Stimulated activated CD4-positive, alpha-beta T cell treated with anti-CD3 and anti-CD28 coated beads, TNF-alpha, amount 100 ng/mL, for 4 hours (primary cell): ENCODE measurements around the gene MPDZ.
"Not testable (repeated sequence)": the region's sequence is repeated elsewhere in the genome, so short reads cannot be mapped to it uniquely, and the experiment has no call there.

ENCODE experiments used
- DNase-seq, 3 experiments: peaks; one replicate each; pipeline ENCODE4 v3.0.0-alpha.2; 2020; ENCODE audit warnings: low read depth in 3 of 3

MPDZ gene

DNA sequence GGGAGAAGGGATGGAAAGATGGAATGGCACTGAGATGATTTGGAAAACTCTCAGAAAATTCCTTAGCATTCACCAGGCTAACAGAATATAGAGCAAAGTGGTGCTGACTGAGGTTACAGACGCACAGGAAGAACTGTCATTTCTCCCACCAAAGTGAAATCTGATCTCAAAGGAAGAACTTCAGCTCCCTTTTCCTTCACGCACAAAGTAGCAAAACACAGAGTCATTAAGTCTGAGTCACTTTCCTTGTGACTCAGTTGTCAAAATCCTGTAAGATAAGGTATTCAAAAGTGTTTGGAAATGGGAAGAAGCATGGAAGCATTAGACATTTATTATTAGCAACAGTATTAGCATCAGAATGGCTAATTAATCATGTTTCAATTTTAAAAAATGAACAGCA is 11.7 kb downstream of the MPDZ start:
- no peak for DNase-seq

- DNase-seq = no peak
These were observed 13.3 kb downstream of the MPDZ start for GRCh38 chr9:13266167-13266566.

GRCh38 chr9:13264788-13265187 is 14.7 kb downstream of the MPDZ start:
- DNase-seq = no peak

DNA sequence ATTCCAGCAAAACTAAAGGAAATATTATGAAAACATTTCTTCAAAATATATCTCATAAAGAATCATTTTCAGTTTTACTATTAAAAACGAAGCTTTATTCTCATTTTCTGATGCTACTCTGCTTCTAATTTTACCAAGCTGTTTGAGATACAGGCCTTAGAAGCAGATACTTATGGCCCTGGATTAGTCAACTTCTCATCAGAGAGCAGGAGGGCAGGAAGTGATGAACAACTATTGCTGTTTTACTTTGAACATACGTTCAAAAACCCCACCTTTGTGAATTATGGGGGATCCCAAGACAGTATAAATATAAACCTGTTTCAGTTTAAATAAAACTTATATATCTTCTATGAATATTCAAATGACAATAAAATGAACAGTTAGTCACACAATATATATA is 16.0 kb downstream of the MPDZ start:
- DNase-seq = no peak

DNA sequence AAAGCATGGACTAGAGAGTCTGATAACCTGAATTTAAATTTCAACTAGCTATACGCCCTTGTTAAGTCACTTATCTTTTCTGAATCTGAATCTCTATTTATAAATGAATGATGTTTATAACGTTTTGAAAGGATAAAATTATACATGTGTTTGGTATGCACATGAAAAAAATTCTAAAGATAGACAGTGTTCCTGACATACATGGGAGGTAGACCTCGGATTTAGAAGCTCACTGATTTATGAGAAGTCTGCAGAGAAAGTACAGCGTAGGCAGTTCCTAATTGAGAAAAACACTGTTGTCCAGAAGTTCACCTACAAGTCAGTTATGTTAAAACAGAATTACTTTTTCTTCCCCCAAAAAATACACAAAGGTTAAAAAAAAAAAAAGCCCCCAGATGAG is 26.6 kb downstream of the MPDZ start:
- no peak for DNase-seq

DNA sequence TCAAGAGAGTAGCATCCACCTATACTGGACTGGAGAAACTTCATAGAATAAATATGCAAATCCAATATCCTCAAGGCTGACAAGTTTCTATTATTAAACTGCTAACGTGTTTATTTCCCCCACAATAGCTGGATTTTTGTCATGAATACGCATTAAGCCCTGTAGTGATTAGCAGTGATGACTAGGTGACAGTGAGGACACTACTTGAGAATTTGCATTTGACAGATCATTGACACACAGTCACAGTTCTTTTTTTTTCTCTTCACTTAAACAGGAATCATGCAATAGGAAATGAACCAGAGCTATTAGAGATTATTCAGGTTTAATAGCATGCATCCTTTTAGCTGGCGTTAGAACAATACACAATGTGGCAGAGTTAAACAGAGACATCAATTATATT is 35.3 kb downstream of the MPDZ start:
- no peak for DNase-seq

GRCh38 chr9:13241283-13241682 is 38.2 kb downstream of the MPDZ start:
- no peak for DNase-seq

DNA sequence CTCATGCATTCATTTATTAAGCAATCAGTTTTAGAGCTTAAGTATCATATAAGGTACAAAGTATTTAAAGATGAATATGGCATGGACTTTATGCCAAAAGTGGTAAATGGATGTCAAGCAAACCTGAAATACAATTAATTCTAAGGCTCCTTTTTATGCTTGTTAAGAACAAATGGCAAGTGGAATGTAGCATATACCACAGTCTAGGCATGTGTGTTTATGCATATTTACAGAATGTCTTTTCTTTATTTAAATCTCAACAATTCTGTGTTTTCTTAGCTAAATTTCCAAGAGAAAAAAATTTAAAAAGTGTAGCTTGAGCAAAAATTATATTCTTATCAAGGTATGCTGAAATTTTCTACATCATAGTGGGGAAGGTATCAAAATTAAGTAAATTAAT is 39.8 kb downstream of the MPDZ start:
- no peak for DNase-seq

GRCh38 chr9:13239208-13239607 is 40.3 kb downstream of the MPDZ start:
- no peak for DNase-seq

GRCh38 chr9:13234932-13235331 is 44.6 kb downstream of the MPDZ start:
- DNase-seq = no peak

DNA sequence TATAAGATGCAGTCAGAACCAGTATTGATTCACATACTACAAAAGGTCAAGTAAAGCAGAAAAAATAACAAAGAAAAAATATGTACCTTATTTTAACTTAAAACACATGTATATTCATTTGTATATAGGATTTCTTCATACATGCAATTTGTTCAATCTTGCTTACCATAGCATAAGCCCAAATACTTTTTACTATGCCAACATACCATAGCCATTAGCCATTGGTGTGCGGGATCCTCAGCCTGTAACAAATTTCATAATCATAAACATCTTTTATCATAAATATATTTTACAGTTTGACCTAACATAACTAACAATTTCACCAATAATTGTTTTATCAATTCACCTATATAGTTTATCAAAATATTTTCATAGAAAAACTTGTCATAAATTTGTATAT is 51.1 kb downstream of the MPDZ start:
- DNase-seq = no peak

- no peak for DNase-seq
These were observed 55.1 kb downstream of the MPDZ start for GRCh38 chr9:13224366-13224765.

DNA sequence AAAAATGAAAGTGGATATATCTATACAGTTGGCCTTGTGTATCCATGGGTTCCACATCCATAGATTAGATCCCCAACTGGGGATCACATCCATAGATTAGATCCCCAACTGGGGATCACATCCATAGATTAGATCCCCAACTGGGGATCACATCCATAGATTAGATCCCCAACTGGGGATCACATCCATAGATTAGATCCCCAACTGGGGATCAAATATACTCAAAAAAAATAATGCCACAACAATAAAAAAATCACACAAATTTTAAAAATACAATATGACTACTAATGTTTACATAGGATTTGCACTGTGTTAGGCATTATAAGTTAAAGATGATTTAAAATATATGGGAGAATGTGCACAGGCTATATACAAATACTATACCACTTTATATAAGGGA is 56.8 kb downstream of the MPDZ start:
- DNase-seq = not testable (repeated sequence)

DNA sequence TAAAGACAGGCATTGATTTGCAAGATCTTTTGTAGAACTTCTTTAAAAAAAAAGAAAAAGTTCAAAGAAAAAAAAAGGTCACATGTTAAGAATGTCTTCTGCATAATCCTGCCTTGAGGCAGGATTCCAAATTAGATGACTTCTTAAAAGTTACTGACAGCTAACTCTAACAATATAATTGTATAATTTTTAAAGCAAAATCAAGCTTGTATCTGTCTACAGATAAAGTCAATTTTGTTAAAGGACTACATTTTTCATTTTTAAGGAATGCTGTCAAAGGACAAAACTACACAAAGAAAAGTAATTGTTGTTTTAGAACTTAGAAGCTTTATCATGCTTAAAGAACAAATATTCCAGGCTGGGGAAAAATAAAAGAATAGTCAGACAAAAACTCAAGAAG is 57.8 kb downstream of the MPDZ start:
- DNase-seq = no peak

DNA sequence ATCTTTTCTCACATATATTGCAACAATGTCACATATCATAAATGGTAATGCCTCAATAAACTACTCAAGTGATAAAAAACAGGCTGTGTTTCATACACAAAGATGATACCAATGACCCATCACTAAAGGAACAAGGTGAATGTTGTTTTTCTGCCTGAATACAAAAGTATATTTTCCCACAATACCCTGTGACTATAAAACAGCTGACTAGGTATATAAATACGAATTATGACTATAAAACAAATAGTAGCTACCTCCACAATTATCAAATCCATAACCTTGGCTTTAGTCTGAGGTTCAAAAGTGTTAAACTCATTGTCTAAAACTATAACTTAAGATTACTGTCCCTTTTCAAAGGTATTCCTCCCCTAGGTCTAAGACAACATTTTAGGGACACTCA is 58.7 kb downstream of the MPDZ start:
- no peak for DNase-seq

DNA sequence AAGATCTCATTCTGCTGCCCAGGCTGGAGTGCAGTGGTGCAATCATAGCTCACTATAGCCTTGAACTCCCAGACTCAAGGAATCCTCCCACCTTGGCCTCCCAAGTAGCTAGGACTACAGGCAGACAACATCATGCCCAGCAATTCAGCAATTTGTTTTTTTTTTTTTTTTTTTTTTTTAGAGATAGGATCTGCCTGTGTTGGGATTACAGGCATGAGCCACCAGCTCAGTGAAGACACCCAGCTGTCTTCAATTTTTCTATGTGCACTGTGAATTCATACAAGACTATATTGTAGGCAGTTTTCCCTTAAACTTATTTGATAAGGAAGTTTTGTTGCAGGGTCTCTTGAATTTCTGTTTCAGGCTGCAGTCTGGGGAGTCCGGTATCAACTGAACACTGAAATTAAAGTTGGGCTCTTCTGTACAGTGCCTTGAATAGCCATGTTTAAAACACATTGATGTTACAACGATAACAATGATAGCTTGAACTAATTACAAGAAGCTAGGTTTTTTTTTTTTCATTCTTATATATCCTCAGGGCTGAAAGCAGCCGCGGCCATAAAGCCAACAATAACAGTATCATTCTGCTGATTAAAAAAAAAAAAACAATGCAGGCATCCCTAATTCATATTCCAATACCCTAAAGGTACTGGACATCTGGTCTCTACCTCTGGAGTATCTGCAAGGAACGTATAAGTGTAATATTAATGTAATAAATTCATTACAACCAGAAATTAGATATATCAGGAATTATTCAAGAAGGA is 63.5 kb downstream of the MPDZ start:
- DNase-seq = no peak

GRCh38 chr9:13213998-13214397 is 65.5 kb downstream of the MPDZ start:
- no peak for DNase-seq

DNA sequence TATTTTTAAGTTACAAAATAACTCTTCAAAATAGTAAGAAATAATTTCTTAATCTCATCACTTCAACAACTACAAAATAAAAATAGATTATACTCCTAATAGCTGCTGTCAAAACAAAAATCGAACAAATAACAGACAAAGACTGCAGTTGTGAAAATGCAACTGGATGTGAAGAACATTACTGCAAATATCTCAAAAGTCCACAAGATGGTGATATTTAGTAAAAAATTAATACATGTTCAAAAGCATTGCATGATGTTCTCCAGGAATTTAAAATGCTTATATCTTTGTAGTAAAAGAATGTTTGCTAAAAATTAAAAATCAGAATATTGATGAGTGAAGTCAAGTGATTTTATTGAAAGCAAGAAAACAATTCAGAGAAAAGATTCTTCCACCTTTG is 66.2 kb downstream of the MPDZ start:
- no peak for DNase-seq

DNA sequence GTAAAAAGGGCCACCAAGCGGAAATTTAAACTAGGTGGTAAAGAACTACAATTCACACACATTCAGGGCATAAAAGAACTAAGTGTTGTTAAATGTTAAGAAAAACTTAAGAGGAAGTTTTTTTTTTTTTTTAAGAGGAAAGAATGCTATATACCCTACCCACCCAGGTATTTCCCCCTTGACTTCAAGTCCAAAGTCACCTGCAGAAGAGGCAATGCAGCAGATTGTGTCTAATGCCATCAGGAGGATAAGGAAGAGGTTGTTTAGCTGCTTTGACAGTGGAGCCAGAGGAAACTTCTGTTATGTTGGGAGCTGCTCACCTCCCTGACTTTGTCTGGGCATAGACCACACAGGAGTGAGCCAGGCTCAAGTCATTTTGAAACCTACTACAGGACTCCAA is 69.2 kb downstream of the MPDZ start:
- DNase-seq = no peak

- DNase-seq = no peak
These were observed 70.0 kb downstream of the MPDZ start for GRCh38 chr9:13209498-13209897.

- DNase-seq = no peak
These were observed 73.7 kb downstream of the MPDZ start for GRCh38 chr9:13205824-13206223.

- DNase-seq = no peak
These were observed 89.5 kb downstream of the MPDZ start for GRCh38 chr9:13190040-13190439.

DNA sequence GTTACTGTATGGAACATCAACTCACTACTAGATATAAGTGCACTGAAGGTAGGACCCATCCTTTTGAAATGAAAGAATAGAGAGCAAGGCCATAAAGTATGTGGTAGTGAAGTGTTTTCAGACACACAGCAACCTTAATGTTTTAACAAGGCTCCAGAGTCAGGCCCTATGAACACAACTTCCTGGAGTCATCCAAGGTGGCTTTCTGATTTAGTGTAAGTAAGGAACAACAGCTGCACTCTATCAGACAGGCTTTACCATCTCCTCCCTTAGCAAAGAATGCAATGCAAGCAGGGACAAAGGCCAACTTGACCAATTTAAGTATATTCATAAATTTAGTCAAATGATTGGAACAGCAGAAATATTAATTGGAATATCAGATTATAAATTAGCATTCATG is 90.1 kb downstream of the MPDZ start:
- no peak for DNase-seq

- no peak for DNase-seq
These were observed 92.7 kb downstream of the MPDZ start for GRCh38 chr9:13186774-13187173.
